Measurements from ENCODE around the gene FAM222B.

Gene FAM222B

GRCh38 chr17:28861393-28862203 lies 19.0 kb upstream of the FAM222B start:
- H3K4me3 ChIP-seq (ENCODE audit: low read depth, low read length) = no peak overlapping the region
- DNase-seq (ENCODE audit: low read depth) = no peak
- no peak for TF ChIP-seq CTCF (IDR thresholded peaks at IDR 0.05; ENCODE audit: control insufficient read depth, extremely low read depth, insufficient read depth)

- no peak overlapping the region for H3K4me3 ChIP-seq (ENCODE audit: low read depth, low read length)
- TF ChIP-seq CTCF (IDR thresholded peaks at IDR 0.05; ENCODE audit: control insufficient read depth, extremely low read depth, insufficient read depth) = no peak
- DNase-seq (ENCODE audit: low read depth) = no peak
Observed at GRCh38 chr17:28860363-28860808, 17.8 kb upstream of the FAM222B start.

- no peak for DNase-seq (ENCODE audit: low read depth)
- TF ChIP-seq CTCF (IDR thresholded peaks at IDR 0.05; ENCODE audit: control insufficient read depth, extremely low read depth, insufficient read depth) = no peak
- no peak overlapping the region for H3K4me3 ChIP-seq (ENCODE audit: low read depth, low read length)
Observed at GRCh38 chr17:28858801-28859355, 16.3 kb upstream of the FAM222B start.

- H3K4me3 ChIP-seq (ENCODE audit: low read depth, low read length) = no peak overlapping the region
- TF ChIP-seq CTCF (IDR thresholded peaks at IDR 0.05; ENCODE audit: control insufficient read depth, extremely low read depth, insufficient read depth) = no peak
- no peak for DNase-seq (ENCODE audit: low read depth)
Observed at GRCh38 chr17:28857905-28858800, 15.6 kb upstream of the FAM222B start.

GRCh38 chr17:28856028-28856574 lies 13.5 kb upstream of the FAM222B start:
- no peak for DNase-seq (ENCODE audit: low read depth)
- no peak for TF ChIP-seq CTCF (IDR thresholded peaks at IDR 0.05; ENCODE audit: control insufficient read depth, extremely low read depth, insufficient read depth)
- peak overlapping the region; percentile 97 for H3K4me3 ChIP-seq (ENCODE audit: low read depth, low read length)

- no peak for DNase-seq (ENCODE audit: low read depth)
- TF ChIP-seq CTCF (IDR thresholded peaks at IDR 0.05; ENCODE audit: control insufficient read depth, extremely low read depth, insufficient read depth) = no peak
- H3K4me3 ChIP-seq (ENCODE audit: low read depth, low read length) = peak overlapping the region; percentile 97
Observed at GRCh38 chr17:28855336-28855679, 12.7 kb upstream of the FAM222B start.
